GM19023 (cell line): Measurements from ENCODE around the gene PYCARD.

Experiments
- ATAC-seq: cut with Tn5 transposase; IDR thresholded peaks from one replicate; pipeline ENCODE4 v1.9.1; 2021; ENCODE audit warnings: mild to moderate bottlenecking, moderate library complexity; ENCODE audit not compliant: unreplicated experiment

The PYCARD gene

DNA sequence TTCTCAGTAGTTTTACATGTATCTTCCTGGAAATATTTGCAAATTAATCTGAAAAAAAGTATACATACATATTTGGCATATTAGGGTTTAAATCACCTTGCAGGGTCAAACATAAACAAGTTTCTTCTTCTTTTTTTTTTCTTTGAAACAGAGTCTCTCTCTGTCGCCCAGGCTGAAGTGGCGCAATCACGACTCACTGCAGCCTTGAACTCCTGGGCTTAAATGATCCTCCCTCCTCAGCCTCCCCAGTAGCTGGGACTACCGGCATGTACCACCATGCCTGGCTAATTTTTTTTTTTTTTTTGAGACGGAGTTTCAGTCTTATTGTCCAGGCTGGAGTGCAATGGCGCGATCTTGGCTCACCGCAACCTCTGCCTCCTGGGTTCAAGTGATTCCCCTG lies 35.2 kb downstream of the PYCARD start:
- no peak for ATAC-seq

DNA sequence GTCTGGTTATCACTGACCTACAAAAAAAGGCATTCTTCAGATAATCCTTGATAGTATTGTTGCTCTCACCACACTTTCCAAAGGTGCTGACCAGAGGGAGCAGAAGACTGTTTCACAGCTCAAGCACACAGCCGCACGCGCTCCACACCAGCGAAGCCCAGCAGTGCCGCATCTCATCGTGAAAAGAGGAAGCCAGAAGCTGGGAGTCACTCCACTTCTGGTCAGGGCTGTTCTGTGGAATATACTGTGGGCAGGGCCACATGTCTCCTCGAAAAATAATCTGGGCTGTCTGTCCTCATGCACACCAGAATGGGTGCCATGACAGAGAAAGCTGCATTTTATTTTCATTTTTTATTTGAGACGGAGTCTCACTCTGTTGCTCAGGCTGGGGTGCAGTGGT lies 45.4 kb downstream of the PYCARD start:
- ATAC-seq, result no peak
